HG02938 (cell line): ENCODE data around the gene UCP2.
"Not testable (repeated sequence)": the region's sequence is repeated elsewhere in the genome, so short reads cannot be mapped to it uniquely, and the experiment has no call there.

ENCODE experiments used
- ATAC-seq: cut with Tn5 transposase; IDR thresholded peaks from one replicate; pipeline ENCODE4 v1.9.1; 2021; ENCODE audit warnings: mild to moderate bottlenecking, moderate library complexity; ENCODE audit not compliant: unreplicated experiment

Gene UCP2

DNA sequence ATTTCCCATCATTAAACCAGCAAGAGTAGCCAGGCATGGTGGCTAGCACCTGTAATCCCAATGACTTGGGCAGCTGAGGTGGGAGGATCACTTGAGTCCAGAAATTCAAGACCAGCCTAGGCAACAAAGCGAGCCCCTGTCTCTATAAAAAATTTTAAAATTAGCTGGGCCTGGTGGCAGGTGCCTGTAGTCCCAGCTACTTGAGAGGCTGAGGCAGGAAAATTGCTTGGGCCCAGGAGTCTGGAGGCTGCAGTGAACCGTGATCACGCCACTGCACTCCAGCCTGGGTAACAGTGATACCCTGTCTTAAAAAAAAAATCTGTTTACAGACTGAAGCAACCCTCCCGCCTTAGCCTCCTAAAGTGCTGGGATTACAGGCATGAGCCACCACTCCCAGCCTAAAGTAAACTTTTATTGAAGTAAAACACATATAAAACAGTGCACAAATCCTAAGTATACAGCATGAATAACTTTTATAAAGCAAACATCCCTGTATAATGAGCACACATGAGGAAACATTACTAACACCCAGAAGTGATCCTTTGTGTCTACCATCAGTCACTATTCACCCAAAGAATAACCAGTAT lies 13.6 kb upstream of the UCP2 start:
- no peak for ATAC-seq

GRCh38 chr11:73995731-73996130 lies 13.1 kb upstream of the UCP2 start:
- peak; percentile 63 for ATAC-seq

- no peak for ATAC-seq
Measured at GRCh38 chr11:73995247-73995646, 12.6 kb upstream of the UCP2 start.

- no peak for ATAC-seq
Measured at GRCh38 chr11:73991471-73992006, 8.9 kb upstream of the UCP2 start.

- no peak for ATAC-seq
Measured at GRCh38 chr11:73990730-73991129, 8.1 kb upstream of the UCP2 start.

DNA sequence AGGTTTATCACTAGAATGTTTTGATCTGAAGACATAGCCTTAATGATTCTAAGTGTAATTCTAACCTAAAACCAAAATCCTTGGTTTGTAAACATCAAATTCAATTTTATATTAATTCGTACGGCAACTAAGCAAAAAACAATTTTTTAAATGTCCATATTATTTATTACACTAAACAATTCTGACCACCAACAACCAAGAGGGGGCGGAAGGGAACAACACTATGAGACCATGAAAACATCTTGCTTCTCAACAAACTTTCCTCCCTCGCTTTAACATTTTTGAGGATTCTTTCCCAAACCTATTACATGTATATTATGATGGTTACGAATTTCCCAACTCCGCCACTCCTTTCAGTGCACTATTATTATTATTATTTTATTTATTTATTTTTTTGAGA lies 6.5 kb upstream of the UCP2 start:
- ATAC-seq: no peak

DNA sequence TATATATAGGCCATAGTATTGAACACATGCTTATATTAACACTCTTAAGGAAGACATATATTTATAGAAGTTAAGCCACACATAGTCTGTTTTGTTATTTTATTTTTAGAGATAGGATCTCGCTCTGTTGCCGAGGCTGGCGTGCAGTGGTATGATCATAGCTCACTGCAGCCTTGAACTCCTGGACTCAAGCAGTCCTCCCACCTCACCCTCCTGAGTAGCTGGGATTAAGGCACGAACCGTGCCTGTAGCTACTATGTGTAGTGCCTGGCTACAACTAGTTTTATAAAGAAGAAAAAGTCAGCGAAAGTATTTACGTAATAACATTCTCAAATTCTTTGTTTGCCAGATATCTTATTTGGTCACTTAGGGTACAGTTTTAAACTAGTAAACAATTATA lies 5.6 kb upstream of the UCP2 start:
- ATAC-seq: no peak

DNA sequence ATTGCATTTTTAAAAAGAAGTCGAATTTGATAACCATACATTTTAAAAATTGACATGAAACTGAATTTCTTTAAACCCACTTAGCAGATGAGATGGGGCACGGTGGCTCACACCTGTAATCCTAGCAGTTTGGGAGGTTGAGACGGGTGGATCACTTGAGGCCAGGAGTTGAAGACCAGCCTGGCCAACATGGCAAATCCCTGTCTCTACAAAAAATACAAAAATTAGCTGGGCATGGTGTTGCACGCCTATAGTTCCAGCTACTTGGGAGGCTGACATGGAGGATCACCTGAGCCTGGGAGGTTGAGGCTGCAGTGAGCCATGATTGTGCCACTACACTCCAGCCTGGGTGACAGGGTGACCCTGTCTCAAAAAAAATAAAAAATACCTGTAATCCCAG lies 3.0 kb upstream of the UCP2 start:
- not testable (repeated sequence) for ATAC-seq

DNA sequence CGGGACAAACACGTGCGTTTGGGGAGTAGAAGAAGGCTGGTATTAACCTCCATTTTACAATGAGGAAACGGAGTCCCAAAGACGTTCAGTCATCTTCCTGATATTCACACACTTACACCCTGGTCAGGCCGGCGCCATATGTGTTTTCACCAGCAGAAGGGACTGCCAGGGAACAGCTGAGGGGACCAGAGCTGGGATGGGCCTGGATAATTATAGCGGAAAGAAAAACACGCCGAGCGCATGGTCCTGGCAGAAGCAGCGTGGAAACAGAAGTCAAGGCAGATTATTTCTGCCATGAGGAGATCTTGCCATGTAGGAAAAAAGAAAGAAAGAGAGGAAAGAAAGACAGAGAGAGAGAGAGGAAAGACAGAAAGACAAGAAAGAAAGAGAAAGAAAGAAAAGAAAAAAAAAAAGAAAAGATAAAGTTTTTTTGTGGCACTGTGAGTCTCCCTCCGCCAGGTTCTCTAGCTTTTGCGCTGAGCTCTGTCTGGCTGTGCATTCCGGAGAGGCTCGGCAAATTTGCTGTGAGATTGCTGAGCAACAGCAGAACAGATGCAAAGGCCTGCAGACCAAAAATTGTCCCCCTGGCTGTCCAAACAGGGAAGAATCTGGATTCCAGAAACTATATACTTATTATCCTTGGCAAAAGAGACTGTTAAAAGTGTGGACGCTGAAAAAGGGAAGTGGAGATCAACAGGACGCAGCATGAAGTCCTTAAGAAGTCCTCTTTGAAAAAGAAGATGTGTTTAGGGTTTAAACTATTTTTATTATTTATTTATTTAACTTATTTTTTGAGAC lies 1.3 kb upstream of the UCP2 start:
- ATAC-seq: no peak

DNA sequence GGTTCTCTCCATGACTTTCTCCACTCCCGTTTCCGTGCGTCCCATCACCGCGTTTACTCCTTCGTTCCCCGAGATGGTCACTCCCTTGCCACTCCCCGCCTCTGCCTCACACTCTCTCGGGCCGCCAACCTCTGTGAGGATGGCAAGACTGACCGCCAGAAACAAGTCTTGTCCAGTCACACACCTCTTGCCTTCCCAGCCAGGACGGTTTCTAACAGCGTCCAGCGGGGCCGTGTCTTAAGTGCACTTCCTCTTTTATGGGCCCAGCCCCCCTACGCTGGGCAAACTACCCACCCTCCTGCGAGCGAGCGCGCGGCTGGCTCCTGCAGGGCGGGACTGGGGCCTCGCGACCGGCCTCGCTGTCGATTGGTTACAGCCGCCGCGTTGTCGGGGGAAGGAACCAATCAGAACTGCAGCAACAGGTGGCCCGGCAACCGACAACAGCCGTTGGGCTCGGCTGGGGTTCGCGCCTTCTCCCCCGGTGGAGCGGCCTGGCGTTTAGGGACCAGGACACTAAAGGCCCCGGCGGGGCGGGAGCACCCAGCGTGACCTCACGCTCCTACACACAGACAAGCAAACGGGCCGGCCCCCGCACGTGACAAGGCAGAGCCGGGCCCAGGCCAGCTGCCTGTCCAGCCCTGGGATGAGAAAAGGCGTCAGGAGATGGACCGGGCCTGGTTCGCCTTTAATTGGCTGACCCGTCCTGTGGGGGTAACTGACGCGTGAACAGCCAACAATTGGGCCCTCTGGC lies 522 bp upstream of the UCP2 start:
- ATAC-seq: peak; percentile 62

DNA sequence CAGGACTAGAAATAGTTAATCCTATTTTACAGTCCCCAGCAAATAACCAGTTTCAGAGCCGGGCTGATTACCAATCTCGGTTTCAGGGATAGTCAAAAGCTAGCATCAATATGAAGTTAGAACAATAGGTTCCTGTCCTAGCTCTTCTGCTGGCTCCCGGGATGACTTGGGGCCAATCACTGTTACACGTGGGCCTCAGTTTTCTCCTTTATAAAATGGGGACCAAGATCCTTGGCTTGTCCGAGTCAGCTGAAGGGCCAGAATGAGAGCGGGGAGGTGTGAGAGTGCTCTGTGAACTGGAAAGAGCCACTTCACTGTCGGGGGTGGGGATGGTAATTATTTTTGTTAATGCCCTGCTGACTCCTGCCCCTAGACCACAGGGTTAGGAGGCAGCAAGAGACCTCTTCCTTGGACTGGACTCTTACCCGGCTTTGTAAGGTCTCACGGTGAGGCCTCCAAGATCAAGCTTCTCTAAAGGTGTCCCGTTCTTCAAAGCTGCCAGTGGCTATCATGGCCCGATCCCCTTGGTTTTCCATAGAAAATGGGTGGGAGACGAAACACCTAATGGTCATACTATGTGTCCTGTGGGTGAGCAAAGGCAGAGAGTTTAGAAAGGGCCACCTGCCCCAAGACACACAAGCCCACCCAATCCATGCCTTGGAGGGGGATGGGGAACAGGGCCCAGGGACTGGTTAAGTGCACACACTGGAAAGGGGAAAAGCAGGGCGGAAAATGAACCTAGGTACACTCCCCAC lies 1.4 kb downstream of the UCP2 start:
- ATAC-seq: no peak

DNA sequence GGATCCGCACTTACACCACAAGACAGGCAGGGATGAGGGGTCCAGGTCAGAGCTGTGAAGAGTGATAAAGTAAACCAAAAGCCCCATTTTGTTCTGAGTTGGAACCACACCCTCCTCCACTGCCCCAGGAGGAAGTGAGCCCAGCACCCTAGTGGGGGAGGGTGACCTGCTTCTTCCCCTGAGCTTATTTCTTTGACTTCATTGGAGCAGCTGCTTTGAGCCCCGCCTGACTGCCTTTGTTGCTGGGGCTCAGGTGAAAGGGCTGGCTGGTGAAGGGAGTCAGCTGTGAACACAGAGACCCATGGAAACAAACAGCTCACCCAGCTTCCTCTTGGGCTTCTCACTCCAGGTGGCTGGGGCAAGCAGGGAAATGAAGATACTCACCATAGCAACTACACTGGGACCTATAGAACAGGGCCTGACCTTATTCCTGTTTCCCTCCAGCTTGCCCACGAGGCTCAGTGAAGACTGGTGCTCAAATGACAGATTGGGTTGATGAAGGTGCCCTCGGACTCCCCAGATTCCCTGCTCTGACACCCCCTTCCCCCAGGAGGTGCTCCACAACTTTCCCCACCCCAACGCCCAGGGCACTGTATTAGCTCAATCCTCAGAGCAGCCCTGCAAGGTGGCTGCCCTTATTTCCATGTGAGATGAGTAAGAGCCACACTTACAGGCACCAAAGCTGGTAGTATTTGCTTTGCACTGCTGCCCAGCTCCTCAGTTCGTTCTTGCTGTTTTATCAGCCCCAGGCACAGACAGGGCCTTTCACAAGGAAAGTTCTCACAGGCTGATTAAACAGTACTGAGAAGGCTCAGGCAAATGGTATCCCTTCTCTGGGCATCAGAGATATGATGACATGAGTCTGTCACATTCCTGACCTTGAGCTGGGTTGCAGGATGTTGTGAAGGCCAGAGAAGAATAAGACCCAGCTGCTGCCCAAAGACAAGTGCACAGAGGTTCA lies 2.4 kb downstream of the UCP2 start:
- peak; percentile 42 for ATAC-seq

GRCh38 chr11:73978576-73979086 lies 4.0 kb downstream of the UCP2 start:
- no peak for ATAC-seq

DNA sequence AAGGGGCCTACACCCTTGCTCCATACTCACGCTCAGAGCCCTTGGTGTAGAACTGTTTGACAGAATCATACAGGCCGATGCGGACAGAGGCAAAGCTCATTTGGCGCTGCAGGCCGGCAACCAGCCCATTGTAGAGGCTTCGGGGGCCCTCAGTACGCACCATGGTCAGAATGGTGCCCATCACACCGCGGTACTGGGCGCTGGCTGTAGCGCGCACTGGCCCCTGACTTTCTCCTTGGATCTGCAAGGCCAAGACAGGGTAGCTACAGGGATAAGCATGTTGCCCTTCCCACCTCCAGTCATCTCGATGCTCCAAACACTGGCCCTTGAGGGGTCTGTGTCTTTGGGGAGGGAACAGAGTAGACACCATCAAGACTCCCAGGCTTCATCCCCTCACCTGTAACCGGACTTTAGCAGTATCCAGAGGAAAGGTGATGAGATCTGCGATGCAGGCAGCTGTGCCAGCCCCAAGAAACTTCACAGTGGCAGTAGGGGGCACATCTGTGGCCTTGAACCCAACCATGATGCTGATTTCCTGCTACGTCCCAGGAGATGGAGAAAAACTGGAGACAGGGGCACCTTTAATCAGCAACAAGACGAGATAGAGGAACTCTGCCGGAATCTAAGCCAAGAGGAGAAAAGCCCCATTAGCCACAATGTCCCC lies 4.7 kb downstream of the UCP2 start:
- ATAC-seq: no peak

DNA sequence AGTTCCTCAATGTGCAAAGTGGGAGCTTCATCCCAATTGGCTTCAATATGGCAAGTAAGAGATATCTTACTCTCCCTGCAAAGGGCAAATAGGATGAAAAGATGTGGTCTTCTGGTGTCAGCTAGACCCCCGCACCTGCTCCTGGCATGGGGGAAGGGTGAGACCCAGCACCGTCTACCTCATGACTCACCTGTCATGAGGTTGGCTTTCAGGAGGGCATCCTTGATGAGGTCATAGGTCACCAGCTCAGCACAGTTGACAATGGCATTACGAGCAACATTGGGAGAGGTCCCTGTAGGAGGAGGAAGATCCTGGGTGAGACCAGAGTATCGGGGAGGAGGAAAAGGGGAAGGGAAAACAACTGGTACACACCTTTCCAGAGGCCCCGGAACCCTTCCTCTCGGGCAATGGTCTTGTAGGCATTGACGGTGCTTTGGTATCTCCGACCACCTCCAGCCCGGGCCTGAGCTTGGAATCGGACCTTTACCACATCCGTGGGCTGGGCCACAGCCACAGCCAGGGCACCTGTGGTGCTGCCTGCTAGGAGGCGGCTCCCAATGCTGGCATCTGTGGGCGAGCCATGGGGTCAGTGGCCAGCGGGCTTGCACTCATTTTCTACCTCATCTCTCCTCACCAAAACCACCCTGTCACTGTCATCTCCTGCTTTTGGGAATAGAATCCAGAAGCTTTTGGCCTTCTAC lies 6.0 kb downstream of the UCP2 start:
- no peak for ATAC-seq

DNA sequence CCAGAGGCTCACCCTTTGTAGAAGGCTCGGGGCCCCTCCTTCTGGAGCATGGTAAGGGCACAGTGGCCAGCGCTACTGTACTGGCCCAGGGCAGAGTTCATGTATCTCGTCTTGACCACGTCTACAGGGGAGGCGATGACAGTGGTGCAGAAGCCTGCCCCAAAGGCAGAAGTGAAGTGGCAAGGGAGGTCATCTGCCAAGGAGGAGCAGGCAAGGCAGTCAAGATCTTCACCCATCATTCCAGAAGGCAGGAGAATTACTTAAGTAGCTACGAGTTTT lies 7.2 kb downstream of the UCP2 start:
- ATAC-seq: no peak

- ATAC-seq: no peak
Measured at GRCh38 chr11:73974604-73975478, 7.8 kb downstream of the UCP2 start.
